ENCODE measurements around the gene DLD. TPM values are rescaled to one million over a fixed set of nuclear protein-coding genes. Genes with fewer than 3 reads are reported as not detected.

The DLD gene
- polyA plus RNA-seq, 1 experiment = 169 TPM

GRCh38 chr7:107913851-107914250, 22.9 kb downstream of the DLD start:
- no peak for TF ChIP-seq CTCF (IDR thresholded peaks at IDR 0.05; ENCODE audit: low read depth, low read length)
- no peaks in the 10 kb centered on the region for H3K9me3 ChIP-seq (ENCODE audit: control insufficient read depth, insufficient read depth, low read length)
- POLR2A ChIA-PET = no interaction called here
- DNase-seq (ENCODE audit: low read depth, low spot score) = no peak
- H3K4me3 ChIP-seq (ENCODE audit: low read depth, low read length) = no peak overlapping the region
- H3K27me3 ChIP-seq (ENCODE audit: control insufficient read depth, insufficient read depth, low read length) = no peaks in the 10 kb centered on the region
- CTCF ChIA-PET = no interaction called here
- no peak overlapping the region for H3K27ac ChIP-seq (ENCODE audit: low read depth, low read length)

GRCh38 chr7:107914831-107915230, 23.8 kb downstream of the DLD start:
- POLR2A ChIA-PET = no interaction called here
- H3K27me3 ChIP-seq (ENCODE audit: control insufficient read depth, insufficient read depth, low read length) = no peaks in the 10 kb centered on the region
- H3K9me3 ChIP-seq (ENCODE audit: control insufficient read depth, insufficient read depth, low read length) = no peaks in the 10 kb centered on the region
- H3K27ac ChIP-seq (ENCODE audit: low read depth, low read length) = no peak overlapping the region
- no peak for TF ChIP-seq CTCF (IDR thresholded peaks at IDR 0.05; ENCODE audit: low read depth, low read length)
- no peak for DNase-seq (ENCODE audit: low read depth, low spot score)
- CTCF ChIA-PET = no interaction called here
- no peak overlapping the region for H3K4me3 ChIP-seq (ENCODE audit: low read depth, low read length)

- ChIA-PET POLR2A (no interaction called here), CTCF (no interaction called here)
- Histone ChIP-seq H3K27me3 (ENCODE audit: control insufficient read depth, insufficient read depth, low read length) (no peaks in the 10 kb centered on the region), H3K27ac (ENCODE audit: low read depth, low read length) (no peak overlapping the region), H3K4me3 (ENCODE audit: low read depth, low read length) (no peak overlapping the region), H3K9me3 (ENCODE audit: control insufficient read depth, insufficient read depth, low read length) (no peaks in the 10 kb centered on the region)
- DNase-seq (ENCODE audit: low read depth, low spot score) = no peak
- TF ChIP-seq CTCF (IDR thresholded peaks at IDR 0.05; ENCODE audit: low read depth, low read length) = no peak
Observed at GRCh38 chr7:107915541-107915940, 24.6 kb downstream of the DLD start.

- ChIA-PET CTCF (interaction anchor here (0.5 to 2.1 kb wide), 2 partner anchors 228 to 581 kb away, joined by 3 to 18 read pairs; no protein-coding TSS in a partner anchor), POLR2A (no interaction called here)
- Histone ChIP-seq H3K4me3 (ENCODE audit: low read depth, low read length) (no peak overlapping the region), H3K27me3 (ENCODE audit: control insufficient read depth, insufficient read depth, low read length) (no peaks in the 10 kb centered on the region), H3K27ac (ENCODE audit: low read depth, low read length) (no peak overlapping the region), H3K9me3 (ENCODE audit: control insufficient read depth, insufficient read depth, low read length) (no peaks in the 10 kb centered on the region)
- no peak for DNase-seq (ENCODE audit: low read depth, low spot score)
- TF ChIP-seq CTCF (IDR thresholded peaks at IDR 0.05; ENCODE audit: low read depth, low read length) = no peak
Observed at GRCh38 chr7:107917763-107918651, 27.0 kb downstream of the DLD start.

GRCh38 chr7:107918948-107919347, 28.0 kb downstream of the DLD start:
- TF ChIP-seq CTCF (IDR thresholded peaks at IDR 0.05; ENCODE audit: low read depth, low read length) = no peak
- no peak overlapping the region for H3K4me3 ChIP-seq (ENCODE audit: low read depth, low read length)
- H3K27me3 ChIP-seq (ENCODE audit: control insufficient read depth, insufficient read depth, low read length) = no peaks in the 10 kb centered on the region
- no peaks in the 10 kb centered on the region for H3K9me3 ChIP-seq (ENCODE audit: control insufficient read depth, insufficient read depth, low read length)
- H3K27ac ChIP-seq (ENCODE audit: low read depth, low read length) = no peak overlapping the region
- POLR2A ChIA-PET = no interaction called here
- DNase-seq (ENCODE audit: low read depth, low spot score) = no peak
- CTCF ChIA-PET = interaction anchor here (0.5 to 2.1 kb wide), 2 partner anchors 227 to 580 kb away, joined by 3 to 18 read pairs; no protein-coding TSS in a partner anchor

Measured in AG04450 (cell line).